Adipocyte (in vitro differentiated cells): ENCODE measurements around the gene BIRC6.
A peak's percentile ranks its signal among the peaks of the same experiment; 100 is the strongest.
"Not testable (repeated sequence)": the region's sequence is repeated elsewhere in the genome, so short reads cannot be mapped to it uniquely, and the experiment has no call there.

Experiments used
- DNase-seq: peaks from one replicate; pipeline ENCODE4 v3.0.0-alpha.2; 2015; ENCODE audit warnings: low read depth
- H3K27me3 ChIP-seq: replicated peaks from 2 replicates; pipeline ENCODE4 v1.7.0; 2013; ENCODE audit warnings: mild to moderate bottlenecking, low read length, moderate library complexity; ENCODE audit not compliant: control insufficient read depth, insufficient read depth
- H3K36me3 ChIP-seq: 2 replicates; pipeline ENCODE4 v1.7.0; 2013; ENCODE audit warnings: low read length, mild to moderate bottlenecking, moderate library complexity; ENCODE audit not compliant: control insufficient read depth, insufficient read depth, severe bottlenecking
- H3K4me1 ChIP-seq: 2 replicates; pipeline ENCODE4 v1.7.0; 2013; ENCODE audit warnings: mild to moderate bottlenecking, low read length, moderate library complexity; ENCODE audit not compliant: control insufficient read depth, insufficient read depth
- H3K4me3 ChIP-seq: 2 replicates; pipeline ENCODE4 v1.7.0; 2013; ENCODE audit warnings: mild to moderate bottlenecking, low read length, moderate library complexity
- H3K9ac ChIP-seq: 2 replicates; pipeline ENCODE4 v1.7.0; 2013; ENCODE audit warnings: mild to moderate bottlenecking, low read length, moderate library complexity
- H3K9me3 ChIP-seq: 2 replicates; pipeline ENCODE4 v1.7.0; 2013; ENCODE audit warnings: mild to moderate bottlenecking, low read length, moderate library complexity; ENCODE audit not compliant: control insufficient read depth

BIRC6 gene

GRCh38 chr2:32357318-32358110 lies 691 bp downstream of the BIRC6 start:
- DNase-seq: peak; percentile 57
- Histone ChIP-seq H3K9me3 (no peaks in the 10 kb centered on the region), H3K36me3 (peaks cover 7% of the 10 kb centered on the region), H3K4me3 (peak overlapping the region; percentile 99), H3K27me3 (no peaks in the 10 kb centered on the region), H3K4me1 (peaks cover 31% of the 10 kb centered on the region), H3K9ac (peak overlapping the region; percentile 99)

- no peaks in the 10 kb centered on the region for H3K27me3 ChIP-seq
- H3K4me3 ChIP-seq: peak overlapping the region; percentile 99
- H3K4me1 ChIP-seq: peaks cover 31% of the 10 kb centered on the region
- peak; percentile 56 for DNase-seq
- H3K9me3 ChIP-seq: no peaks in the 10 kb centered on the region
- peak overlapping the region; percentile 99 for H3K9ac ChIP-seq
- peaks cover 7% of the 10 kb centered on the region for H3K36me3 ChIP-seq
Observed at GRCh38 chr2:32358111-32358482, 1.3 kb downstream of the BIRC6 start.

- Histone ChIP-seq H3K9ac (no peak overlapping the region), H3K27me3 (no peaks in the 10 kb centered on the region), H3K36me3 (peaks cover 7% of the 10 kb centered on the region), H3K9me3 (no peaks in the 10 kb centered on the region), H3K4me3 (no peak overlapping the region), H3K4me1 (peaks cover 43% of the 10 kb centered on the region)
- peak; percentile 59 for DNase-seq
Observed at GRCh38 chr2:32360416-32360815, 3.6 kb downstream of the BIRC6 start.

- H3K4me1 ChIP-seq: peaks cover 47% of the 10 kb centered on the region
- not testable (repeated sequence) for H3K9me3 ChIP-seq, H3K4me3 ChIP-seq, H3K36me3 ChIP-seq, H3K27me3 ChIP-seq, DNase-seq, H3K9ac ChIP-seq
Observed at GRCh38 chr2:32362997-32363396, 6.2 kb downstream of the BIRC6 start.

- Histone ChIP-seq H3K9ac (no peak overlapping the region), H3K9me3 (no peaks in the 10 kb centered on the region), H3K27me3 (no peaks in the 10 kb centered on the region), H3K36me3 (peaks cover 7% of the 10 kb centered on the region), H3K4me3 (no peak overlapping the region), H3K4me1 (peaks cover 46% of the 10 kb centered on the region)
- no peak for DNase-seq
Observed at GRCh38 chr2:32363597-32363996, 6.8 kb downstream of the BIRC6 start.

GRCh38 chr2:32364290-32364689 lies 7.5 kb downstream of the BIRC6 start:
- not testable (repeated sequence) for H3K36me3 ChIP-seq, DNase-seq, H3K9me3 ChIP-seq, H3K4me3 ChIP-seq, H3K9ac ChIP-seq, H3K27me3 ChIP-seq
- peaks cover 45% of the 10 kb centered on the region for H3K4me1 ChIP-seq

- H3K9me3 ChIP-seq, DNase-seq, H3K4me3 ChIP-seq, H3K36me3 ChIP-seq, H3K27me3 ChIP-seq, H3K9ac ChIP-seq: not testable (repeated sequence)
- H3K4me1 ChIP-seq: peaks cover 35% of the 10 kb centered on the region
Observed at GRCh38 chr2:32365679-32366078, 8.9 kb downstream of the BIRC6 start.

GRCh38 chr2:32366595-32366994 lies 9.8 kb downstream of the BIRC6 start:
- Histone ChIP-seq H3K9me3 (no peaks in the 10 kb centered on the region), H3K4me3 (no peak overlapping the region), H3K27me3 (no peaks in the 10 kb centered on the region), H3K4me1 (peaks cover 35% of the 10 kb centered on the region), H3K9ac (no peak overlapping the region), H3K36me3 (peaks cover 3% of the 10 kb centered on the region)
- no peak for DNase-seq

GRCh38 chr2:32369222-32369621 lies 12.4 kb downstream of the BIRC6 start:
- H3K36me3 ChIP-seq: no peaks in the 10 kb centered on the region
- peaks cover 27% of the 10 kb centered on the region for H3K4me1 ChIP-seq
- no peak overlapping the region for H3K9ac ChIP-seq
- no peaks in the 10 kb centered on the region for H3K27me3 ChIP-seq
- no peak for DNase-seq
- no peak overlapping the region for H3K4me3 ChIP-seq
- H3K9me3 ChIP-seq: no peaks in the 10 kb centered on the region

GRCh38 chr2:32370942-32371341 lies 14.1 kb downstream of the BIRC6 start:
- not testable (repeated sequence) for H3K4me3 ChIP-seq, H3K27me3 ChIP-seq, H3K9ac ChIP-seq, H3K36me3 ChIP-seq, H3K9me3 ChIP-seq, DNase-seq
- peaks cover 18% of the 10 kb centered on the region for H3K4me1 ChIP-seq

- Histone ChIP-seq H3K4me1 (peaks cover 14% of the 10 kb centered on the region), H3K9ac (no peak overlapping the region), H3K9me3 (no peaks in the 10 kb centered on the region), H3K27me3 (no peaks in the 10 kb centered on the region), H3K36me3 (no peaks in the 10 kb centered on the region), H3K4me3 (no peak overlapping the region)
- DNase-seq: no peak
Observed at GRCh38 chr2:32372519-32373182, 15.8 kb downstream of the BIRC6 start.
